Measurements from ENCODE around the gene SERPINE2.

- TF ChIP-seq EZH2 (IDR thresholded peaks at IDR 0.05; ENCODE audit: borderline replicate concordance, low read depth, low read length, severe bottlenecking) (no peak), POLR2AphosphoS5 (IDR thresholded peaks at IDR 0.05; ENCODE audit: insufficient read depth, low read depth, low read length) (no peak), CTCF (IDR thresholded peaks at IDR 0.05; ENCODE audit: extremely low read depth in 1 of 2, insufficient read depth in 1 of 2, low read depth in 1 of 2, low read length in 2 of 2) (no peak), POLR2A (IDR thresholded peaks at IDR 0.05; ENCODE audit: low read depth, low read length) (no peak), MAX (IDR thresholded peaks at IDR 0.05; ENCODE audit: insufficient read depth, insufficient read length) (no peak), MYC (IDR thresholded peaks at IDR 0.05; ENCODE audit: low read depth, low read length) (no peak)
These were observed 5.1 kb downstream of the SERPINE2 start for GRCh38 chr2:224034017-224034416.

Data from endothelial cell of umbilical vein (primary cell).